Lower leg skin (tissue), 3 donors: ENCODE measurements around the gene WHAMM.

Experiments
- POLR2A ChIP-seq, 2 donors: fragments of 450-650 bp; IDR thresholded peaks; one replicate each; pipeline ENCODE4 v1.6.1; 2016 to 2017; ENCODE audit warnings: antibody characterized with exemption in 2 of 2, mild to moderate bottlenecking in 1 of 2, moderate library complexity in 1 of 2
- TF ChIP-seq, protein P1 (sequence below), 3 donors: fragments of 450-650 bp; IDR thresholded peaks; one replicate each; pipeline ENCODE4 v1.5.1; 2016; ENCODE audit warnings: antibody characterized with exemption in 3 of 3, mild to moderate bottlenecking in 3 of 3, moderate library complexity in 2 of 3

- TF ChIP-seq POLR2A (IDR thresholded peaks at IDR 0.05), result no peak
- TF ChIP-seq, protein P1, sequence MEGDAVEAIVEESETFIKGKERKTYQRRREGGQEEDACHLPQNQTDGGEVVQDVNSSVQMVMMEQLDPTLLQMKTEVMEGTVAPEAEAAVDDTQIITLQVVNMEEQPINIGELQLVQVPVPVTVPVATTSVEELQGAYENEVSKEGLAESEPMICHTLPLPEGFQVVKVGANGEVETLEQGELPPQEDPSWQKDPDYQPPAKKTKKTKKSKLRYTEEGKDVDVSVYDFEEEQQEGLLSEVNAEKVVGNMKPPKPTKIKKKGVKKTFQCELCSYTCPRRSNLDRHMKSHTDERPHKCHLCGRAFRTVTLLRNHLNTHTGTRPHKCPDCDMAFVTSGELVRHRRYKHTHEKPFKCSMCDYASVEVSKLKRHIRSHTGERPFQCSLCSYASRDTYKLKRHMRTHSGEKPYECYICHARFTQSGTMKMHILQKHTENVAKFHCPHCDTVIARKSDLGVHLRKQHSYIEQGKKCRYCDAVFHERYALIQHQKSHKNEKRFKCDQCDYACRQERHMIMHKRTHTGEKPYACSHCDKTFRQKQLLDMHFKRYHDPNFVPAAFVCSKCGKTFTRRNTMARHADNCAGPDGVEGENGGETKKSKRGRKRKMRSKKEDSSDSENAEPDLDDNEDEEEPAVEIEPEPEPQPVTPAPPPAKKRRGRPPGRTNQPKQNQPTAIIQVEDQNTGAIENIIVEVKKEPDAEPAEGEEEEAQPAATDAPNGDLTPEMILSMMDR (IDR thresholded peaks at IDR 0.05), result peak in 1 of 3 donors; percentile 0
Observed at GRCh38 chr15:82849556-82850512, 40.4 kb downstream of the WHAMM start.
